Articular chondrocyte of knee joint (primary cell): ENCODE data around the gene KLK5. TPM values are rescaled to one million over a fixed set of nuclear protein-coding genes. Genes with fewer than 3 reads are reported as not detected.

ENCODE experiments used
- total RNA-seq: library from RNA; depleted of rRNA; stranded (reverse); fragments of >200 nt; gene quantifications from 2 replicates; pipeline ENCODE4 v1.2.3, GENCODE V29; 2012

KLK5 gene, protein sequence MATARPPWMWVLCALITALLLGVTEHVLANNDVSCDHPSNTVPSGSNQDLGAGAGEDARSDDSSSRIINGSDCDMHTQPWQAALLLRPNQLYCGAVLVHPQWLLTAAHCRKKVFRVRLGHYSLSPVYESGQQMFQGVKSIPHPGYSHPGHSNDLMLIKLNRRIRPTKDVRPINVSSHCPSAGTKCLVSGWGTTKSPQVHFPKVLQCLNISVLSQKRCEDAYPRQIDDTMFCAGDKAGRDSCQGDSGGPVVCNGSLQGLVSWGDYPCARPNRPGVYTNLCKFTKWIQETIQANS
- total RNA-seq = not detected in 2 replicates

DNA sequence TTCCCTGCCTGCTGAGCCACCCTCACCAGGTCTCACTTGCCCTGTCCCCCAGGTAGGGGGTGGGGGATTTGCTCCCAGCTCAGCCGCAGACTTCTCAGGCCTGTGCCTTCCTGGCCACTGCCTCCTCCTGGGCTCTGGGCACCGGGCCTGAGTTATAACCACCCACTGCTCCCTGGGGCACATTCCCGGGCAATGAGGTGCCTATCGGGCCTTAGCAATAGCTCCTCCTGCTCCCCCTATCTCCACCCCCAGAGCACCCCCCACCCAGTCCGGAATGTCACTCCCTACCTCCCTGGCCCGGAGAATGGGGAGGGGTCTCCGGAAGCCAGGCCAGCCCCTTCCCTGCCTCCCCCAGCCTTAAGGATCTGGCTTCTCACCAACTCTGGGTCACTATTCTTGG, at the start of gene KLK5:
Gene KLK5, minus strand, starts transcription at position 129 of the 400 bp plus-strand sequence. CDS start 381 bp downstream, outside the sequence.

DNA sequence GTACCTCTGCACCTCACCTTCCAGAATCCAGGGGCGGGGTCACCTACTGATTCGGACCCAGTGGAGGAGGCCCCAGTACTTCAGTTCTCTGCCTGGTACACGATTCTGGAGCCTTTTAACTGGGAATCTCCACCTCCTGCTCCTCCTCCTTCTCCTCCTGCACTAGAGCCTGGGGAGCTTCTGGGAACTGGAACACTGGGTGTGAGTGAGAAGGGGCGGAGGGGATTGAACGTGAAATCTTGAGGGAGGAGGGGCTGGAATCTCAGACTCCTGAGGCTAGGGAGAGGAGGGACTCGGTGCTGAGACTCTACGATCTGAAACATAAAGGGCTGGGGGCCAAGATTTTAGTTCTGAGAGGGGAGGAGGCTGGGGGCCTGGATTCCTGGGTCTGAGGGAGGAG, 48.7 kb upstream of the KLK5 start, which contains the start of gene KLK8:
Gene KLK8, minus strand, starts transcription at position 90 of the 400 bp plus-strand sequence. CDS start 437 bp downstream, outside the sequence.

DNA sequence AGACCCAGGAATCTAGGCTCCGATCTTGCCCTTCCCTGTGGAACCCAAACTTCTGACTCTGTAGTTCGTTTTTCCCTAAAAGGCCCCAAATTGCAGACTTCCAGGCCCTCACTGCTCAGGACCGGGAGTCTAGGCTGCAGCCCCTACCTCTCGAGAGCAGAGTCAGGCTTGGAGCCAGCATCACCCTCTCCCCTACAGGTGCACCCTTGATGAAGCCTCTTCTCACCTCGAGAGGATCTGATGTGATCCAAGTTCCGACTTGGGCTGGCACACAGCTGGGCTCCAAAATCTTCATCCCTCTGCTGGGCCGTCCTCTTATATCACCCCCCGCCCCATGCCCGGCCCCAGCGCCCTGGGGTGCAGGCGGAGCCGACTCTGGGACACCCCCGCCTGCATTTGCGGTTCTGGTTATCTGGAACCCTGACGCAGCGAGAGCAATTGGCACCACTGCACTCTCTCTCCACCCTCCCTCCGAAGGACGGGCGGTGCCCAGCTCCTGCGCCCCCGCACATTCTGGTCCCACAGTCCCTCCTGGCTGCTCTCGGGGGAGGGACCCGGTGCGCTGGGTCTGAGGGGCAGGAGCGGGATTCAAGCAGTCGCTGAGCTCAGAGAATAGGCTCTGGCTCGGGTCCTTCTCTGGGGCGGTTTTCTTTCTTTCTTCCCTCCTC, 30.9 kb upstream of the KLK5 start, which contains the start of gene KLK7:
Gene KLK7, minus strand, starts transcription at position 293 of the 668 bp plus-strand sequence. CDS start 1,518 bp downstream, outside the sequence.

DNA sequence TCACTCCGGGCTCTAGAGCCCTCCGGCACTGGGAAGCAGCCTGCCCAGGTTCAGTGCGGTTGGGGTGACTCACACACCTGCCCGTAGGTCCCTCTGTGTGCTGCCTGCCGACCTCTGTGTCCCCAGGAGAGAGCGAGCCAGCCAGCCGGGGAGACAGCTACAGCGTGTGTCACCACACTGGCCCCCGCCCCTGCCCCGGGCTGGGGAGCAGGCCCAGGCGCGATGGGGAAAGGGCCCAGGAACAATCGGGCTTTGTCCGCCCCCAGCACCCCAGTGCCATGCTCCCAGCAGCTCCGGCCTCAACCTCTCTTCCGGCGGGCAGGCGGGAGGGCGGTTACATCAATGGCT, 16.5 kb upstream of the KLK5 start, which contains the start of gene KLK6:
Gene KLK6, minus strand, starts transcription at position 179 of the 348 bp plus-strand sequence. CDS start 1,487 bp downstream, outside the sequence.

DNA sequence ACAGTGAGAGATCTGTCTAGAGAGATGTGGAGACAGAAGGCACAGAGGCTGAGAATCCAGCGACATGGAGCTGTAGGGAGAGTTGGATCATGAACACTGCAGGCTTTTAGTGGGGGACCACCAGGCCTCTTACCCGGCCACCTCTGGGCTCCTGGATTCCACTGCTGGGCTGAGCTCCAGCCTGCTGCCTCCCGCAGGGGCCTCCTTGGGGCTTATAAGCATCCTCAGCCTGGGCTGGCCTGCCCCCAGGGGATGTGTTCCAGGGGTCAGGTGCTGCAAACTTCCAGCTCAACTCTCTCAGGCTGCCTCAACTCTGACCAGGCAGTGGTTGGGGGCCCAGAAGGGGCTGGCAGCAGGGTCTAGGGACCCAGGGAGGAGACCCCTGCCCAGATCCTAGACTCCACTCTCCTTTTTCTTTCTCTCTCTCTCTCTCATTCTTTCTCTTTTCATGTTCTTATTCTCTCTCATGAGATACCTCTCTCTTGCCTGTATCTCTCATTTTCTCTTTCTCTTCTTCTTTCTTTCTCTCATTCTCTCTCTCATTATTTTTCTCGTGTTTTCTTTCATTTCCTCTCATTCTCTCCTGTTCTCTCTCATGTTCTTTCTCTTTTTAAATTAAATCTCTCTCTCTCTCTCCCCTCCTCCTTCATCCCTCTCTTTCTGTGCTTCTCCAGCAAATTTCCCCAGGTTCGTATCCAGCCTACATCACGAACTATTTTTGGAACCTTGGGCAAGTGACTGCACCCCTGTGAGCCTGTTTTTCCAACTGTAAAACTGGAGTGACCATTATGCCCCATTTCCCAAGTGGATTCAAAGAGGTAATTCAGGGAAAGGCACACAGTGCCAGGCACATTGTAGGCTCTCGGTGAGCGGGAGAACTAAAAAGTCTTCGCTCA, 41.4 kb downstream of the KLK5 start, which contains the start of gene KLK4:
Gene KLK4, minus strand, starts transcription at position 190 of the 896 bp plus-strand sequence. CDS start 657 bp downstream, outside the sequence.

Other genes starting within 250 kb of the KLK5 start
- gene SHANK1, start 233.2 kb downstream of the KLK5 start, total RNA-seq = 0.52 and 1.2 TPM in 2 replicates
- 9.4 and 17.7 TPM in 2 replicates for gene CLEC11A, start 229.7 kb downstream of the KLK5 start, total RNA-seq
- not detected in 2 replicates for gene GPR32, start 182.6 kb downstream of the KLK5 start, total RNA-seq
- not detected in 2 replicates for gene ACP4, start 162.6 kb downstream of the KLK5 start, total RNA-seq
- gene KLK1, start 129.3 kb downstream of the KLK5 start, total RNA-seq = not detected in 2 replicates
- not detected in 2 replicates for gene KLK15, start 119.5 kb downstream of the KLK5 start, total RNA-seq
- not detected in 2 replicates for gene KLK3, start 98.1 kb downstream of the KLK5 start, total RNA-seq
- gene KLK2, start 79.6 kb downstream of the KLK5 start, total RNA-seq = not detected in 2 replicates
- not detected in 2 replicates for gene KLK4, start 41.6 kb downstream of the KLK5 start, total RNA-seq
- not detected in 2 replicates for gene KLK6, start 16.6 kb upstream of the KLK5 start, total RNA-seq
- not detected in 2 replicates for gene KLK7, start 30.9 kb upstream of the KLK5 start, total RNA-seq
- not detected in 2 replicates for gene KLK8, start 48.6 kb upstream of the KLK5 start, total RNA-seq
- gene KLK10, start 66.7 kb upstream of the KLK5 start, total RNA-seq = not detected in 2 replicates
- gene KLK11, start 73.6 kb upstream of the KLK5 start, total RNA-seq = not detected in 2 replicates
- gene KLK12, start 82.0 kb upstream of the KLK5 start, total RNA-seq = not detected in 2 replicates
- gene KLK13, start 112.1 kb upstream of the KLK5 start, total RNA-seq = not detected in 2 replicates
- gene KLK14, start 129.8 kb upstream of the KLK5 start, total RNA-seq = not detected in 2 replicates
- gene CTU1, start 155.4 kb upstream of the KLK5 start, total RNA-seq = 2.5 and 3.6 TPM in 2 replicates
- gene SIGLEC9, start 171.9 kb upstream of the KLK5 start, total RNA-seq = not detected in 2 replicates
- gene SIGLEC7, start 189.3 kb upstream of the KLK5 start, total RNA-seq = not detected in 2 replicates